PFSK-1 (cell line): ENCODE measurements around the gene COL25A1.

ENCODE experiments used
- POLR2AphosphoS5 ChIP-seq: IDR thresholded peaks from 2 replicates; pipeline ENCODE4 v1.6.1; 2012; ENCODE audit warnings: low read depth, mild to moderate bottlenecking, control low read depth, low read length, moderate library complexity
- SIN3A ChIP-seq: IDR thresholded peaks from 2 replicates; pipeline ENCODE4 v1.6.1; 2012; ENCODE audit warnings: mild to moderate bottlenecking, low read length, moderate library complexity, borderline replicate concordance; ENCODE audit not compliant: insufficient read depth
- TAF1 ChIP-seq: IDR thresholded peaks from 2 replicates; pipeline ENCODE4 v1.6.1; 2012; ENCODE audit warnings: low read length, control low read depth, borderline replicate concordance; ENCODE audit not compliant: insufficient read depth
- TF ChIP-seq, protein P1 (sequence below), 2 experiments: IDR thresholded peaks; 2 replicates each; pipeline versions ENCODE4 v1.6.1 to v1.8.0; 2011 to 2012; ENCODE audit warnings: low read depth in 2 of 2, low read length in 2 of 2, control low read depth in 1 of 2, inconsistent platforms in 1 of 2, mild to moderate bottlenecking in 1 of 2, moderate library complexity in 1 of 2; ENCODE audit not compliant: insufficient read depth in 1 of 2

DNA sequence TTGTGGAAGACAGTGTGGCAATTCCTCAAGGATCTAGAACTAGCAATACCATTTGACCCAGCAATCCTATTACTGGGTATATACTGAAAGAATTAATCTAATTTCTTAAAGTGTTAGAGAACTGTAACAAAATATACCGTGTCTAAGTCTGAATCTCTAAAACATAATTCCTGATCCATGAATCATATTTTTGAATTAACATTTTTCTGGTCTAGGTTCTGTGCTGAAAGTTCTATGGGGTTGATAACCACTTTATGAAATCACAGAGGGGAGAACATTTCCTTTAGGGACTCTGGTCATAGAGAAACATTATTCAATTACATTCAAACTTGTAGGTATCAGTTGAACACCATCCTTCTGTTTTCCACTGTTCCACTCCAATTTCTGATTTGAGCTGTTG is 447.7 kb downstream of the COL25A1 start:
- TF ChIP-seq POLR2AphosphoS5 (no peak), TAF1 (no peak), SIN3A (no peak)
- TF ChIP-seq, protein P1, sequence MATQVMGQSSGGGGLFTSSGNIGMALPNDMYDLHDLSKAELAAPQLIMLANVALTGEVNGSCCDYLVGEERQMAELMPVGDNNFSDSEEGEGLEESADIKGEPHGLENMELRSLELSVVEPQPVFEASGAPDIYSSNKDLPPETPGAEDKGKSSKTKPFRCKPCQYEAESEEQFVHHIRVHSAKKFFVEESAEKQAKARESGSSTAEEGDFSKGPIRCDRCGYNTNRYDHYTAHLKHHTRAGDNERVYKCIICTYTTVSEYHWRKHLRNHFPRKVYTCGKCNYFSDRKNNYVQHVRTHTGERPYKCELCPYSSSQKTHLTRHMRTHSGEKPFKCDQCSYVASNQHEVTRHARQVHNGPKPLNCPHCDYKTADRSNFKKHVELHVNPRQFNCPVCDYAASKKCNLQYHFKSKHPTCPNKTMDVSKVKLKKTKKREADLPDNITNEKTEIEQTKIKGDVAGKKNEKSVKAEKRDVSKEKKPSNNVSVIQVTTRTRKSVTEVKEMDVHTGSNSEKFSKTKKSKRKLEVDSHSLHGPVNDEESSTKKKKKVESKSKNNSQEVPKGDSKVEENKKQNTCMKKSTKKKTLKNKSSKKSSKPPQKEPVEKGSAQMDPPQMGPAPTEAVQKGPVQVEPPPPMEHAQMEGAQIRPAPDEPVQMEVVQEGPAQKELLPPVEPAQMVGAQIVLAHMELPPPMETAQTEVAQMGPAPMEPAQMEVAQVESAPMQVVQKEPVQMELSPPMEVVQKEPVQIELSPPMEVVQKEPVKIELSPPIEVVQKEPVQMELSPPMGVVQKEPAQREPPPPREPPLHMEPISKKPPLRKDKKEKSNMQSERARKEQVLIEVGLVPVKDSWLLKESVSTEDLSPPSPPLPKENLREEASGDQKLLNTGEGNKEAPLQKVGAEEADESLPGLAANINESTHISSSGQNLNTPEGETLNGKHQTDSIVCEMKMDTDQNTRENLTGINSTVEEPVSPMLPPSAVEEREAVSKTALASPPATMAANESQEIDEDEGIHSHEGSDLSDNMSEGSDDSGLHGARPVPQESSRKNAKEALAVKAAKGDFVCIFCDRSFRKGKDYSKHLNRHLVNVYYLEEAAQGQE (IDR thresholded peaks at IDR 0.05; ENCODE audit: insufficient read depth in 1 of 2, low read depth in 2 of 2, low read length in 2 of 2), result no peak
